HCT116 (cell line): ENCODE results near the gene ADH6. TPM values are rescaled to one million over a fixed set of nuclear protein-coding genes. Genes with fewer than 3 reads are reported as not detected.

Experiments
- ATAC-seq: fragments of 200-7000 bp; cut with Tn5 transposase; 2 replicates; pipeline ENCODE4 v1.9.1; 2020; ENCODE audit warnings: mild to moderate bottlenecking, moderate library complexity
- BruUV-seq: library from RNA; stranded (reverse); fragments of 400-500 nt; replicated peaks from 2 replicates; lab custom pipeline; 2021; lab: Mats Ljungman, UMichigan
- CTCF ChIA-PET: fragments of 300-600 bp; sonication (Branson Sonifier 250); formaldehyde crosslinking; loops from one replicate; lab custom pipeline; 2021; ENCODE audit warnings: antibody characterized with exemption; lab: Charles Lee
- POLR2A ChIA-PET: fragments of 300-600, 350-600 bp; sonication (Branson Sonifier 250); formaldehyde crosslinking; loops from one replicate; lab custom pipeline; 2021; ENCODE audit warnings: antibody characterized with exemption; lab: Charles Lee
- RAD21 ChIA-PET, 2 experiments: fragments of 300-600 bp; sonication (Branson Sonifier 250); formaldehyde crosslinking; loops; one replicate each; lab custom pipeline; 2023; ENCODE audit warnings: low total read pairs in 2 of 2; ENCODE audit not compliant: uncharacterized antibody in 2 of 2, unreplicated experiment in 2 of 2, low non-redundant PET in 1 of 2; lab: Charles Lee
- DNase-seq: peaks from one replicate; pipeline ENCODE4 v3.0.0-alpha.2; 2010; ENCODE audit warnings: low read depth, low spot score
- H2AFZ ChIP-seq: fragments of 200-600 bp; shearing (Covaris generic), sonication (generic); 2 replicates; pipeline ENCODE4 v1.6.1; 2017; ENCODE audit warnings: low read depth, mixed run types, mixed read lengths, antibody characterized with exemption, low read length; ENCODE audit not compliant: poor library complexity, severe bottlenecking
- H3K27ac ChIP-seq: 2 replicates; pipeline ENCODE4 v1.5.1; 2012; ENCODE audit warnings: low read depth, low read length
- H3K27me3 ChIP-seq: fragments of 200-600 bp; sonication (generic); 2 replicates; pipeline ENCODE4 v1.6.1; 2016; ENCODE audit warnings: mixed run types, low read length, mixed read lengths; ENCODE audit not compliant: insufficient read depth
- H3K36me3 ChIP-seq, 2 experiments: fragments of 200-500 bp in 1 of 2; fragments of 200-600 bp in 1 of 2; sonication (Bioruptor generic) in 1 of 2; sonication (generic) in 1 of 2; 2 replicates each; pipeline versions ENCODE4 v1.5.1 to v1.6.1; 2014 to 2016; ENCODE audit warnings: low read length in 2 of 2, inconsistent platforms in 1 of 2, mixed read lengths in 1 of 2, mixed run types in 1 of 2; ENCODE audit not compliant: insufficient read depth in 2 of 2, control insufficient read depth in 1 of 2
- H3K4me1 ChIP-seq, 2 experiments: fragments of 200-600 bp in 1 of 2; sonication (generic) in 1 of 2; 2 replicates each; pipeline versions ENCODE4 v1.5.1 to v1.6.1; 2012 to 2017; ENCODE audit warnings: low read length in 2 of 2, inconsistent platforms in 1 of 2, mild to moderate bottlenecking in 1 of 2, mixed read lengths in 1 of 2, mixed run types in 1 of 2, moderate library complexity in 1 of 2; ENCODE audit not compliant: insufficient read depth in 2 of 2, control insufficient read depth in 1 of 2
- H3K4me2 ChIP-seq: fragments of 200-600 bp; sonication (generic); 2 replicates; pipeline ENCODE4 v1.6.1; 2017; ENCODE audit warnings: mixed run types, low read length, mixed read lengths
- H3K4me3 ChIP-seq, 2 experiments: fragments of 200-600 bp in 1 of 2; sonication (generic) in 1 of 2; replicated peaks in 1 of 2; 2 replicates each; pipeline ENCODE4 v1.5.1; 2011 to 2016; ENCODE audit warnings: low read length in 2 of 2, control low read depth in 1 of 2, low read depth in 1 of 2, mild to moderate bottlenecking in 1 of 2, mixed read lengths in 1 of 2, mixed run types in 1 of 2
- H3K79me2 ChIP-seq: fragments of 200-600 bp; sonication (generic); 2 replicates; pipeline ENCODE4 v1.6.1; 2017; ENCODE audit warnings: mild to moderate bottlenecking, mixed run types, low read length, moderate library complexity, mixed read lengths; ENCODE audit not compliant: insufficient read depth
- H3K9ac ChIP-seq: fragments of 200-600 bp; sonication (generic); 2 replicates; pipeline ENCODE4 v1.6.1; 2016; ENCODE audit warnings: low read length, mixed read lengths
- H3K9me2 ChIP-seq: fragments of 200-600 bp; sonication (generic), shearing (Covaris generic); 2 replicates; pipeline ENCODE4 v1.6.1; 2017; ENCODE audit warnings: mixed run types, mild to moderate bottlenecking, moderate library complexity; ENCODE audit not compliant: insufficient read depth
- H3K9me3 ChIP-seq, 2 experiments: fragments of 200-500 bp in 1 of 2; fragments of 200-600 bp in 1 of 2; sonication (Bioruptor generic) in 1 of 2; sonication (generic) in 1 of 2; 2 replicates each; pipeline ENCODE4 v1.6.1; 2014 to 2017; ENCODE audit warnings: low read length in 2 of 2, mixed read lengths in 2 of 2, inconsistent platforms in 1 of 2, low read depth in 1 of 2, mild to moderate bottlenecking in 1 of 2, mixed run types in 1 of 2, moderate library complexity in 1 of 2; ENCODE audit not compliant: control insufficient read depth in 1 of 2, insufficient read depth in 1 of 2
- H4K20me1 ChIP-seq: fragments of 200-600 bp; sonication (generic), shearing (Covaris generic); 2 replicates; pipeline ENCODE4 v1.6.1; 2017; ENCODE audit warnings: mixed run types, mild to moderate bottlenecking, moderate library complexity; ENCODE audit not compliant: insufficient read depth
- FOSL1 ChIP-seq: IDR thresholded peaks from 2 replicates; pipeline ENCODE4 v1.6.1; 2012; ENCODE audit warnings: low read depth
- POLR2A ChIP-seq: IDR thresholded peaks from 2 replicates; pipeline ENCODE4 v1.7.0; 2011; ENCODE audit warnings: borderline replicate concordance; ENCODE audit not compliant: insufficient read depth, insufficient read length; ENCODE audit errors: extremely low read depth
- TCF7L2 ChIP-seq: IDR thresholded peaks from 2 replicates; pipeline ENCODE4 v1.7.0; 2011; ENCODE audit warnings: borderline replicate concordance, inconsistent platforms; ENCODE audit not compliant: insufficient read depth, insufficient read length; ENCODE audit errors: extremely low read depth
- intact Hi-C: fragments of 100-400 bp; cut with micrococcal nuclease; formaldehyde crosslinking; loops from 2 replicates; pipeline ENCODE4 v1.10.0; 2022
- total RNA-seq: library from RNA; stranded (reverse); gene quantifications from one replicate; pipeline ENCODE4 v1.2.1, GENCODE V29; 2021; ENCODE audit not compliant: unreplicated experiment

The ADH6 gene
- total RNA-seq, 1 experiment from 2014 or later, result not detected

- intact Hi-C loops, result no loop called here
- Histone ChIP-seq H3K4me3 (no peak overlapping the region), H3K9me2 (no peaks in the 10 kb centered on the region), H3K9ac (no peak overlapping the region), H3K27ac (no peak overlapping the region), H3K4me1 (no peaks in the 10 kb centered on the region), H3K9me3 (no peaks in the 10 kb centered on the region)
- no peak for ATAC-seq
- no TSS peak for BruUV-seq
- TF ChIP-seq TCF7L2 (no peak), FOSL1 (0 out of 2 replicates have a peak, but pooled peaks have one; percentile 17)
- TF ChIP-seq, all 23 proteins: peak for 1
- no peaks in the 10 kb centered on the region for H3K36me3 ChIP-seq
- no peak for DNase-seq
- CTCF ChIA-PET, result no interaction called here
- no peak overlapping the region for H2AFZ ChIP-seq
- H3K27me3 ChIP-seq, result no peaks in the 10 kb centered on the region
- no peaks in the 10 kb centered on the region for H3K79me2 ChIP-seq
- H3K4me2 ChIP-seq, result no peak overlapping the region
- RAD21 ChIA-PET, result no interaction called here
- POLR2A ChIA-PET, result no interaction called here
- H4K20me1 ChIP-seq, result no peaks in the 10 kb centered on the region
These were observed 38.5 kb downstream of the ADH6 start for GRCh38 chr4:99180382-99181070.

- BruUV-seq, result no TSS peak
- ChIA-PET CTCF (no interaction called here), RAD21 (no interaction called here), POLR2A (no interaction called here)
- Histone ChIP-seq H3K4me2 (no peak overlapping the region), H3K9me3 (no peaks in the 10 kb centered on the region), H3K4me1 (no peaks in the 10 kb centered on the region), H3K36me3 (no peaks in the 10 kb centered on the region), H3K9me2 (no peaks in the 10 kb centered on the region), H3K4me3 (no peak overlapping the region), H3K79me2 (no peaks in the 10 kb centered on the region), H3K27ac (no peak overlapping the region), H2AFZ (no peak overlapping the region), H3K9ac (no peak overlapping the region), H3K27me3 (no peaks in the 10 kb centered on the region), H4K20me1 (no peaks in the 10 kb centered on the region)
- TF ChIP-seq POLR2A, result no peak
- no peak for DNase-seq
- intact Hi-C loops, result no loop called here
- no peak for ATAC-seq
These were observed 39.4 kb downstream of the ADH6 start for GRCh38 chr4:99179626-99180025.
